Nephron (organoid): ENCODE measurements around the gene FSHB.

Source experiments
- H3K27ac Mint-ChIP-seq, 3 experiments: 2 replicates each; pipeline ENCODE4 v1.8.0; 2020; ENCODE audit warnings: mixed read lengths in 3 of 3, mild to moderate bottlenecking in 2 of 3, moderate library complexity in 1 of 3
- H3K27me3 Mint-ChIP-seq: 2 replicates; pipeline ENCODE4 v1.8.0; 2021; ENCODE audit warnings: low read depth, mild to moderate bottlenecking, moderate library complexity, mixed read lengths
- H3K36me3 Mint-ChIP-seq: 2 replicates; pipeline ENCODE4 v1.8.0; 2020; ENCODE audit warnings: low read depth, mixed read lengths
- H3K4me1 Mint-ChIP-seq: 2 replicates; pipeline ENCODE4 v1.8.0; 2020; ENCODE audit warnings: mixed read lengths
- H3K4me3 Mint-ChIP-seq, 3 experiments: 2 replicates each; pipeline ENCODE4 v1.8.0; 2020; ENCODE audit warnings: mild to moderate bottlenecking in 3 of 3, mixed read lengths in 3 of 3, moderate library complexity in 2 of 3
- H3K9me3 Mint-ChIP-seq: 2 replicates; pipeline ENCODE4 v1.8.0; 2020; ENCODE audit warnings: mixed read lengths
- CTCF ChIP-seq, 3 experiments: fragments of 200-600 bp; sonication (generic); IDR thresholded peaks; one replicate each; pipeline ENCODE4 v1.5.0; 2021; ENCODE audit warnings: antibody characterized with exemption in 3 of 3; ENCODE audit not compliant: unreplicated experiment in 3 of 3

Gene FSHB

GRCh38 chr11:30203850-30204249 is 27.0 kb upstream of the FSHB start:
- Mint-ChIP-seq H3K27ac (no peak overlapping the region), H3K9me3 (no peaks in the 10 kb centered on the region), H3K4me3 (no peak overlapping the region), H3K27me3 (no peaks in the 10 kb centered on the region), H3K4me1 (no peaks in the 10 kb centered on the region), H3K36me3 (no peaks in the 10 kb centered on the region)
- no peak for TF ChIP-seq CTCF (IDR thresholded peaks at IDR 0.05; ENCODE audit: unreplicated experiment in 3 of 3)

- Mint-ChIP-seq H3K9me3 (no peaks in the 10 kb centered on the region), H3K36me3 (no peaks in the 10 kb centered on the region), H3K27ac (no peak overlapping the region), H3K4me3 (no peak overlapping the region), H3K4me1 (no peaks in the 10 kb centered on the region), H3K27me3 (no peaks in the 10 kb centered on the region)
- no peak for TF ChIP-seq CTCF (IDR thresholded peaks at IDR 0.05; ENCODE audit: unreplicated experiment in 3 of 3)
These were observed 24.4 kb upstream of the FSHB start for GRCh38 chr11:30206249-30206996.

- H3K36me3 Mint-ChIP-seq = no peaks in the 10 kb centered on the region
- TF ChIP-seq CTCF (IDR thresholded peaks at IDR 0.05; ENCODE audit: unreplicated experiment in 3 of 3) = no peak
- H3K4me1 Mint-ChIP-seq = no peaks in the 10 kb centered on the region
- no peaks in the 10 kb centered on the region for H3K9me3 Mint-ChIP-seq
- H3K27ac Mint-ChIP-seq = no peak overlapping the region
- H3K4me3 Mint-ChIP-seq = no peak overlapping the region
- no peaks in the 10 kb centered on the region for H3K27me3 Mint-ChIP-seq
These were observed 20.5 kb upstream of the FSHB start for GRCh38 chr11:30210357-30210756.

GRCh38 chr11:30216534-30216933 is 14.3 kb upstream of the FSHB start:
- no peaks in the 10 kb centered on the region for H3K4me1 Mint-ChIP-seq
- no peaks in the 10 kb centered on the region for H3K36me3 Mint-ChIP-seq
- no peak overlapping the region for H3K4me3 Mint-ChIP-seq
- H3K27me3 Mint-ChIP-seq = no peaks in the 10 kb centered on the region
- TF ChIP-seq CTCF (IDR thresholded peaks at IDR 0.05; ENCODE audit: unreplicated experiment in 3 of 3) = no peak
- no peak overlapping the region for H3K27ac Mint-ChIP-seq
- no peaks in the 10 kb centered on the region for H3K9me3 Mint-ChIP-seq

GRCh38 chr11:30218278-30218677 is 12.5 kb upstream of the FSHB start:
- H3K27me3 Mint-ChIP-seq = no peaks in the 10 kb centered on the region
- no peaks in the 10 kb centered on the region for H3K4me1 Mint-ChIP-seq
- H3K4me3 Mint-ChIP-seq = no peak overlapping the region
- no peak overlapping the region for H3K27ac Mint-ChIP-seq
- H3K36me3 Mint-ChIP-seq = no peaks in the 10 kb centered on the region
- TF ChIP-seq CTCF (IDR thresholded peaks at IDR 0.05; ENCODE audit: unreplicated experiment in 3 of 3) = no peak
- H3K9me3 Mint-ChIP-seq = no peaks in the 10 kb centered on the region

GRCh38 chr11:30225642-30226041 is 5.2 kb upstream of the FSHB start:
- H3K4me3 Mint-ChIP-seq = no peak overlapping the region
- H3K9me3 Mint-ChIP-seq = peaks cover 9% of the 10 kb centered on the region
- peaks cover 5% of the 10 kb centered on the region for H3K27me3 Mint-ChIP-seq
- TF ChIP-seq CTCF (IDR thresholded peaks at IDR 0.05; ENCODE audit: unreplicated experiment in 3 of 3) = no peak
- no peak overlapping the region for H3K27ac Mint-ChIP-seq
- no peaks in the 10 kb centered on the region for H3K36me3 Mint-ChIP-seq
- H3K4me1 Mint-ChIP-seq = no peaks in the 10 kb centered on the region
